Left kidney (tissue), 2 donors: ENCODE measurements around the gene HBQ1. TPM values are rescaled to one million over a fixed set of nuclear protein-coding genes. Genes with fewer than 3 reads are reported as not detected.
A peak's percentile ranks its signal among the peaks of the same experiment; 100 is the strongest.
"Not testable (repeated sequence)": the region's sequence is repeated elsewhere in the genome, so short reads cannot be mapped to it uniquely, and the experiment has no call there.

Source experiments
- DNase-seq: peaks from one replicate; pipeline ENCODE4 v3.0.0-alpha.2; 2013
- polyA plus RNA-seq: library from polyadenylated mRNA; unstranded; fragments of 120-200 nt; gene quantifications from one replicate; pipeline ENCODE4 v1.2.1, GENCODE V29; 2013; ENCODE audit not compliant: insufficient read length

Gene HBQ1
- polyA plus RNA-seq, 1 donor: not detected

GRCh38 chr16:209359-209758 is 29.1 kb downstream of the HBQ1 start:
- not testable (repeated sequence) for DNase-seq

GRCh38 chr16:211631-212180 is 31.4 kb downstream of the HBQ1 start:
- DNase-seq: not testable (repeated sequence)

- DNase-seq: no peak
These were observed 32.7 kb downstream of the HBQ1 start for GRCh38 chr16:212999-213398.

GRCh38 chr16:220021-220420 is 39.8 kb downstream of the HBQ1 start:
- DNase-seq: no peak

GRCh38 chr16:228151-228851 is 48.0 kb downstream of the HBQ1 start:
- DNase-seq: no peak

- DNase-seq: peak; percentile 90
These were observed 48.8 kb downstream of the HBQ1 start, which contains the start of gene LUC7L for GRCh38 chr16:228852-229730. Gene LUC7L, minus strand, starts transcription at chr16:229449. Its CDS starts 110 bp downstream, at chr16:229339.

- no peak for DNase-seq
These were observed 49.5 kb downstream of the HBQ1 start for GRCh38 chr16:229731-230281.

- not testable (repeated sequence) for DNase-seq
These were observed 50.1 kb downstream of the HBQ1 start for GRCh38 chr16:230351-230750.

Other genes starting within 250 kb of the HBQ1 start
- 14.3 TPM for gene POLR3K, start 126.9 kb upstream of the HBQ1 start, polyA plus RNA-seq
- gene SNRNP25, start 126.6 kb upstream of the HBQ1 start, polyA plus RNA-seq: 40.6 TPM
- gene RHBDF1, start 107.8 kb upstream of the HBQ1 start, polyA plus RNA-seq: 26.3 TPM
- gene MPG, start 102.2 kb upstream of the HBQ1 start, polyA plus RNA-seq: 14.2 TPM
- gene NPRL3, start 41.8 kb upstream of the HBQ1 start, polyA plus RNA-seq: 33.5 TPM
- 0.30 TPM for gene HBZ, start 27.8 kb upstream of the HBQ1 start, polyA plus RNA-seq
- 1.8 TPM for gene HBM, start 14.5 kb upstream of the HBQ1 start, polyA plus RNA-seq
- 570 TPM for gene HBA2, start 7.6 kb upstream of the HBQ1 start, polyA plus RNA-seq
- 394 TPM for gene HBA1, start 3.8 kb upstream of the HBQ1 start, polyA plus RNA-seq
- 168 TPM for gene LUC7L, start 49.0 kb downstream of the HBQ1 start, polyA plus RNA-seq
- gene FAM234A, start 54.4 kb downstream of the HBQ1 start, polyA plus RNA-seq: 74.8 TPM
- 1.4 TPM for gene RGS11, start 95.5 kb downstream of the HBQ1 start, polyA plus RNA-seq
- gene ARHGDIG, start 100.1 kb downstream of the HBQ1 start, polyA plus RNA-seq: 3.6 TPM
- gene PDIA2, start 102.7 kb downstream of the HBQ1 start, polyA plus RNA-seq: 2.4 TPM
- 14.7 TPM for gene AXIN1, start 172.3 kb downstream of the HBQ1 start, polyA plus RNA-seq
- gene MRPL28, start 190.1 kb downstream of the HBQ1 start, polyA plus RNA-seq: 52.8 TPM
- 56.1 TPM for gene PGAP6, start 201.5 kb downstream of the HBQ1 start, polyA plus RNA-seq
- 106 TPM for gene NME4, start 216.7 kb downstream of the HBQ1 start, polyA plus RNA-seq
- 20.1 TPM for gene DECR2, start 221.4 kb downstream of the HBQ1 start, polyA plus RNA-seq
- gene RAB11FIP3, start 245.2 kb downstream of the HBQ1 start, polyA plus RNA-seq: 127 TPM